CD1c-positive myeloid dendritic cell (primary cell): Measurements from ENCODE around the gene RASSF5.
A peak's percentile ranks its signal among the peaks of the same experiment; 100 is the strongest.
"Not testable (repeated sequence)": the region's sequence is repeated elsewhere in the genome, so short reads cannot be mapped to it uniquely, and the experiment has no call there.

ENCODE experiments used
- DNase-seq: peaks from one replicate; pipeline ENCODE4 v3.0.0-alpha.2; 2016; ENCODE audit errors: extremely low spot score

Gene RASSF5

GRCh38 chr1:206569556-206569955, 62.2 kb downstream of the RASSF5 start:
- no peak for DNase-seq

GRCh38 chr1:206570529-206570928, 63.2 kb downstream of the RASSF5 start:
- no peak for DNase-seq

GRCh38 chr1:206572835-206573234, 65.5 kb downstream of the RASSF5 start:
- no peak for DNase-seq

- DNase-seq, result peak; percentile 27
Measured at GRCh38 chr1:206573319-206573718, 66.0 kb downstream of the RASSF5 start.

GRCh38 chr1:206573762-206574161, 66.4 kb downstream of the RASSF5 start:
- no peak for DNase-seq

GRCh38 chr1:206575165-206575893, 68.0 kb downstream of the RASSF5 start:
- peak; percentile 93 for DNase-seq

GRCh38 chr1:206575894-206576737, 68.8 kb downstream of the RASSF5 start:
- no peak for DNase-seq

- no peak for DNase-seq
Measured at GRCh38 chr1:206577626-206578025, 70.3 kb downstream of the RASSF5 start.

GRCh38 chr1:206578068-206578977, 71.0 kb downstream of the RASSF5 start:
- peak; percentile 54 for DNase-seq

- DNase-seq, result no peak
Measured at GRCh38 chr1:206578978-206579374, 71.6 kb downstream of the RASSF5 start.

GRCh38 chr1:206579747-206580437, 72.6 kb downstream of the RASSF5 start:
- DNase-seq, result peak; percentile 96

- DNase-seq, result no peak
Measured at GRCh38 chr1:206580438-206581113, 73.2 kb downstream of the RASSF5 start.

GRCh38 chr1:206581114-206581497, 73.8 kb downstream of the RASSF5 start:
- not testable (repeated sequence) for DNase-seq

GRCh38 chr1:206581571-206581981, 74.2 kb downstream of the RASSF5 start:
- peak; percentile 87 for DNase-seq

GRCh38 chr1:206582537-206582936, 75.2 kb downstream of the RASSF5 start:
- no peak for DNase-seq

GRCh38 chr1:206582971-206583706, 75.8 kb downstream of the RASSF5 start:
- DNase-seq, result peak; percentile 74

- DNase-seq, result peak; percentile 85
Measured at GRCh38 chr1:206583707-206584648, 76.6 kb downstream of the RASSF5 start.

- DNase-seq, result no peak
Measured at GRCh38 chr1:206584683-206585082, 77.4 kb downstream of the RASSF5 start.
